H9 (cell line): ENCODE results near the gene CHCHD6. TPM values are rescaled to one million over a fixed set of nuclear protein-coding genes. Genes with fewer than 3 reads are reported as not detected.
A peak's percentile ranks its signal among the peaks of the same experiment; 100 is the strongest.

ENCODE experiments used
- DNase-seq: peaks from one replicate; pipeline ENCODE4 v3.0.0-alpha.2; 2017
- H2AFZ ChIP-seq: one replicate; pipeline ENCODE4 v1.6.1; 2013; ENCODE audit warnings: mild to moderate bottlenecking, low read length, control low read depth, moderate library complexity
- H2AK5ac ChIP-seq: 2 replicates; pipeline ENCODE4 v1.6.1; 2013; ENCODE audit warnings: low read length, control low read depth, mixed read lengths; ENCODE audit not compliant: insufficient read length
- H2BK120ac ChIP-seq: one replicate; pipeline ENCODE4 v1.6.1; 2013; ENCODE audit warnings: low read depth, mild to moderate bottlenecking, low read length, control low read depth, inconsistent platforms; ENCODE audit not compliant: poor library complexity, severe bottlenecking
- H2BK12ac ChIP-seq: 2 replicates; pipeline ENCODE4 v1.6.1; 2013; ENCODE audit warnings: low read length, control low read depth, mixed read lengths, low read depth; ENCODE audit not compliant: insufficient read length
- H2BK15ac ChIP-seq: 2 replicates; pipeline ENCODE4 v1.6.1; 2013; ENCODE audit warnings: low read depth, low read length, control low read depth
- H2BK20ac ChIP-seq: one replicate; pipeline ENCODE4 v1.6.1; 2013; ENCODE audit warnings: low read depth, mild to moderate bottlenecking, low read length, control low read depth, inconsistent platforms; ENCODE audit not compliant: poor library complexity, severe bottlenecking
- H2BK5ac ChIP-seq: 2 replicates; pipeline ENCODE4 v1.6.1; 2013; ENCODE audit warnings: low read length, control low read depth, mixed read lengths; ENCODE audit not compliant: insufficient read length
- H3K14ac ChIP-seq: 2 replicates; pipeline ENCODE4 v1.6.1; 2013; ENCODE audit warnings: low read length, control low read depth; ENCODE audit not compliant: insufficient read depth
- H3K18ac ChIP-seq: 2 replicates; pipeline ENCODE4 v1.6.1; 2013; ENCODE audit warnings: low read depth, mild to moderate bottlenecking, mixed read lengths, low read length, control low read depth; ENCODE audit not compliant: insufficient read length
- H3K23ac ChIP-seq: 2 replicates; pipeline ENCODE4 v1.6.1; 2013; ENCODE audit warnings: low read length, control low read depth, mixed read lengths, low read depth; ENCODE audit not compliant: insufficient read length
- H3K23me2 ChIP-seq: 2 replicates; pipeline ENCODE4 v1.6.1; 2013; ENCODE audit warnings: low read depth, mild to moderate bottlenecking, mixed read lengths, low read length, control low read depth; ENCODE audit not compliant: insufficient read length, poor library complexity, severe bottlenecking
- H3K27ac ChIP-seq: 2 replicates; pipeline ENCODE4 v1.5.1; 2013; ENCODE audit warnings: low read length, control low read depth, mixed read lengths, low read depth; ENCODE audit not compliant: insufficient read length
- H3K27me3 ChIP-seq: 2 replicates; pipeline ENCODE4 v1.6.1; 2013; ENCODE audit warnings: low read length, control low read depth, inconsistent platforms; ENCODE audit not compliant: insufficient read depth
- H3K4ac ChIP-seq: 2 replicates; pipeline ENCODE4 v1.6.1; 2013; ENCODE audit warnings: low read depth, mild to moderate bottlenecking, control low read depth, inconsistent platforms, low read length, moderate library complexity
- H3K4me1 ChIP-seq: 2 replicates; pipeline ENCODE4 v1.6.1; 2013; ENCODE audit warnings: low read length, control low read depth, inconsistent platforms; ENCODE audit not compliant: insufficient read depth
- H3K4me2 ChIP-seq: 2 replicates; pipeline ENCODE4 v1.6.1; 2013; ENCODE audit warnings: low read length, control low read depth, mixed read lengths; ENCODE audit not compliant: insufficient read length, insufficient read depth
- H3K56ac ChIP-seq: 2 replicates; pipeline ENCODE4 v1.6.1; 2013; ENCODE audit warnings: low read depth, mild to moderate bottlenecking, mixed read lengths, low read length, control low read depth; ENCODE audit not compliant: insufficient read length
- H3K79me1 ChIP-seq: 2 replicates; pipeline ENCODE4 v1.6.1; 2013; ENCODE audit warnings: low read depth, mild to moderate bottlenecking, moderate library complexity, low read length, control low read depth, inconsistent platforms; ENCODE audit not compliant: insufficient read depth, poor library complexity, severe bottlenecking
- H3K79me2 ChIP-seq: 2 replicates; pipeline ENCODE4 v1.6.1; 2013; ENCODE audit warnings: low read length, control low read depth, inconsistent platforms; ENCODE audit not compliant: insufficient read depth
- H3K9ac ChIP-seq: 2 replicates; pipeline ENCODE4 v1.6.1; 2013; ENCODE audit warnings: low read length, control low read depth, mixed read lengths; ENCODE audit not compliant: insufficient read length; ENCODE audit errors: extremely low read depth
- H3K9me3 ChIP-seq: one replicate; pipeline ENCODE4 v1.6.1; 2013; ENCODE audit warnings: low read depth, low read length, inconsistent platforms; ENCODE audit not compliant: control insufficient read depth
- H3T11ph ChIP-seq: one replicate; pipeline ENCODE4 v1.6.1; 2013; ENCODE audit warnings: mild to moderate bottlenecking, low read length, control low read depth, inconsistent platforms
- H4K20me1 ChIP-seq: one replicate; pipeline ENCODE4 v1.6.1; 2013; ENCODE audit not compliant: control insufficient read depth, insufficient read length, insufficient read depth
- H4K5ac ChIP-seq: 2 replicates; pipeline ENCODE4 v1.6.1; 2013; ENCODE audit warnings: low read depth, mild to moderate bottlenecking, mixed read lengths, low read length, control low read depth; ENCODE audit not compliant: insufficient read length
- H4K8ac ChIP-seq: replicated peaks from 2 replicates; pipeline ENCODE4 v1.6.1; 2013; ENCODE audit warnings: low read length, control low read depth, mixed read lengths, low read depth; ENCODE audit not compliant: insufficient read length
- H4K91ac ChIP-seq: 2 replicates; pipeline ENCODE4 v1.6.1; 2013; ENCODE audit warnings: low read depth, mild to moderate bottlenecking, moderate library complexity, mixed read lengths, low read length, control low read depth; ENCODE audit not compliant: insufficient read length
- H3K27ac Mint-ChIP-seq, 3 experiments: 2 replicates in 2 of 3; 3 replicates in 1 of 3; pipeline ENCODE4 v1.8.0; 2020 to 2021; ENCODE audit warnings: mixed read lengths in 3 of 3, mild to moderate bottlenecking in 1 of 3, moderate library complexity in 1 of 3
- H3K27me3 Mint-ChIP-seq: 2 replicates; pipeline ENCODE4 v1.8.0; 2021; ENCODE audit warnings: low read depth, mild to moderate bottlenecking, moderate library complexity, mixed read lengths
- H3K36me3 Mint-ChIP-seq, 3 experiments: 2 replicates in 2 of 3; 3 replicates in 1 of 3; pipeline ENCODE4 v1.8.0; 2020 to 2021; ENCODE audit warnings: low read depth in 3 of 3, mixed read lengths in 3 of 3; ENCODE audit not compliant: insufficient read depth in 1 of 3
- H3K4me1 Mint-ChIP-seq, 2 experiments: 2 replicates each; pipeline ENCODE4 v1.8.0; 2020; ENCODE audit warnings: mixed read lengths in 2 of 2
- H3K4me3 Mint-ChIP-seq, 2 experiments: 2 replicates in 1 of 2; 3 replicates in 1 of 2; pipeline ENCODE4 v1.8.0; 2020 to 2021; ENCODE audit warnings: mild to moderate bottlenecking in 2 of 2, mixed read lengths in 2 of 2, moderate library complexity in 1 of 2
- H3K9me3 Mint-ChIP-seq, 2 experiments: 2 replicates in 1 of 2; 3 replicates in 1 of 2; pipeline ENCODE4 v1.8.0; 2020; ENCODE audit warnings: mild to moderate bottlenecking in 2 of 2, mixed read lengths in 2 of 2, moderate library complexity in 1 of 2
- WGBS: extraction: QIAGEN DNeasy Blood & Tissue Kit; methylation state at CpG from one replicate; pipeline ENCODE4 v1.1.7; 2013; ENCODE audit warnings: missing lambda C conversion rate, low lambda C conversion rate, mixed read lengths; ENCODE audit not compliant: insufficient read length; ENCODE audit errors: extremely low coverage; 5-methylcytosine and 5-hydroxymethylcytosine counted together
- total RNA-seq: library from RNA; stranded (reverse); gene quantifications from 2 replicates; pipeline ENCODE4 v1.2.1, GENCODE V29; 2021
- TF ChIP-seq, protein P1 (sequence below): fragments of 200-600 bp; sonication (generic); conservative IDR thresholded peaks from 3 replicates; pipeline ENCODE4 v1.8.0; 2021; ENCODE audit warnings: antibody characterized with exemption, mild to moderate bottlenecking

Gene CHCHD6
- total RNA-seq, 1 experiment from 2014 or later, result 34.2 TPM

DNA sequence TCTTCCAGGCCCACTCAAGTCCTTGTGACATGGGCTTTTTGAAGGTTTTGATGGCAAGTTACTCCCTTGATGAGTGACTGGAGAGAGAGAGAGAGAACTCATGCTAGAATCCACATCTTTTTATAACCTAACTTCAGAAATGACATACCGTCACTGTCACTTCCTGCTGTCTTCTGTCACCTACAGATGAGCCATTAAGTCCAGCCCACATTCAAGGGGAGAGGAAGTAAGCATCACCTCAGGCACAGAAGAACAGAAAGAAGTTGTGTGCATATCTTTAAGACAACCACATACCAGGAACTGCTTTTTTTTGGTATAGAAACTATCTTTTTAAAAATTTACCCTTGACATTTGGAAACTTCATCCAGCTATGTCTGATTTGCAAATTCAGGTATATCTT, 32.5 kb upstream of the CHCHD6 start:
- Histone ChIP-seq H3K23ac (no peak overlapping the region), H2BK20ac (no peak overlapping the region), H2AFZ (no peak overlapping the region), H2BK15ac (no peak overlapping the region), H4K20me1 (no peaks in the 10 kb centered on the region), H3K23me2 (no peaks in the 10 kb centered on the region), H3K4ac (no peak overlapping the region), H3K79me2 (no peaks in the 10 kb centered on the region), H3K27ac (no peak overlapping the region), H4K5ac (no peak overlapping the region), H2BK5ac (no peak overlapping the region), H2BK12ac (no peak overlapping the region), H3T11ph (no peak overlapping the region), H4K8ac (no peak overlapping the region), H3K18ac (no peak overlapping the region), H4K91ac (no peak overlapping the region), H3K9me3 (no peaks in the 10 kb centered on the region), H2AK5ac (no peak overlapping the region), H3K56ac (no peak overlapping the region), H3K79me1 (no peaks in the 10 kb centered on the region), H2BK120ac (no peak overlapping the region), H3K27me3 (no peaks in the 10 kb centered on the region), H3K9ac (no peak overlapping the region), H3K4me2 (no peak overlapping the region), H3K4me1 (no peaks in the 10 kb centered on the region), H3K14ac (no peak overlapping the region)
- Mint-ChIP-seq H3K27me3 (peaks cover 4% of the 10 kb centered on the region), H3K4me3 (no peak overlapping the region), H3K4me1 (peaks cover 0 to 3% of the 10 kb centered on the region in 2 experiments; a peak in 1 of 4 replicates), H3K27ac (no peak overlapping the region), H3K36me3 (no peaks in the 10 kb centered on the region), H3K9me3 (peaks cover 6% of the 10 kb centered on the region in 2 experiments; a peak in 4 of 5 replicates)
- TF ChIP-seq, protein P1, sequence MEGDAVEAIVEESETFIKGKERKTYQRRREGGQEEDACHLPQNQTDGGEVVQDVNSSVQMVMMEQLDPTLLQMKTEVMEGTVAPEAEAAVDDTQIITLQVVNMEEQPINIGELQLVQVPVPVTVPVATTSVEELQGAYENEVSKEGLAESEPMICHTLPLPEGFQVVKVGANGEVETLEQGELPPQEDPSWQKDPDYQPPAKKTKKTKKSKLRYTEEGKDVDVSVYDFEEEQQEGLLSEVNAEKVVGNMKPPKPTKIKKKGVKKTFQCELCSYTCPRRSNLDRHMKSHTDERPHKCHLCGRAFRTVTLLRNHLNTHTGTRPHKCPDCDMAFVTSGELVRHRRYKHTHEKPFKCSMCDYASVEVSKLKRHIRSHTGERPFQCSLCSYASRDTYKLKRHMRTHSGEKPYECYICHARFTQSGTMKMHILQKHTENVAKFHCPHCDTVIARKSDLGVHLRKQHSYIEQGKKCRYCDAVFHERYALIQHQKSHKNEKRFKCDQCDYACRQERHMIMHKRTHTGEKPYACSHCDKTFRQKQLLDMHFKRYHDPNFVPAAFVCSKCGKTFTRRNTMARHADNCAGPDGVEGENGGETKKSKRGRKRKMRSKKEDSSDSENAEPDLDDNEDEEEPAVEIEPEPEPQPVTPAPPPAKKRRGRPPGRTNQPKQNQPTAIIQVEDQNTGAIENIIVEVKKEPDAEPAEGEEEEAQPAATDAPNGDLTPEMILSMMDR, result no peak
- WGBS, result no CpG with 5 or more reads among the region's 1 CpG
- peak; percentile 20 for DNase-seq
